Mesothelial cell of epicardium (in vitro differentiated cells): ENCODE measurements around the gene MEIS2. TPM values are rescaled to one million over a fixed set of nuclear protein-coding genes. Genes with fewer than 3 reads are reported as not detected.

ENCODE experiments used
- DNase-seq, 2 experiments: peaks; one replicate each; pipeline ENCODE4 v3.0.0; 2021; ENCODE audit warnings: low spot score in 2 of 2; ENCODE audit not compliant: unreplicated experiment in 2 of 2
- H3K27ac Mint-ChIP-seq: 2 replicates; pipeline ENCODE4 v1.8.0; 2021; ENCODE audit warnings: mixed read lengths
- H3K27me3 Mint-ChIP-seq: 2 replicates; pipeline ENCODE4 v1.8.0; 2021; ENCODE audit warnings: low read depth, mixed read lengths
- H3K36me3 Mint-ChIP-seq: 2 replicates; pipeline ENCODE4 v1.8.0; 2021; ENCODE audit warnings: mixed read lengths
- H3K4me1 Mint-ChIP-seq: 2 replicates; pipeline ENCODE4 v1.8.0; 2021; ENCODE audit warnings: mixed read lengths
- H3K4me3 Mint-ChIP-seq: 2 replicates; pipeline ENCODE4 v1.8.0; 2021; ENCODE audit warnings: mild to moderate bottlenecking, moderate library complexity, mixed read lengths
- H3K9me3 Mint-ChIP-seq: 2 replicates; pipeline ENCODE4 v1.8.0; 2021; ENCODE audit warnings: mixed read lengths
- total RNA-seq: library from RNA; stranded (reverse); gene quantifications from 3 replicates; pipeline ENCODE4 v1.2.1, GENCODE V29; 2021
- TF ChIP-seq, protein P1 (sequence below): fragments of 200-600 bp; sonication (generic); IDR thresholded peaks from one replicate; pipeline ENCODE4 v1.5.0; 2021; ENCODE audit warnings: antibody characterized with exemption; ENCODE audit not compliant: unreplicated experiment

MEIS2 gene
- total RNA-seq, 1 donor from 2014 or later, result 397 TPM

DNA sequence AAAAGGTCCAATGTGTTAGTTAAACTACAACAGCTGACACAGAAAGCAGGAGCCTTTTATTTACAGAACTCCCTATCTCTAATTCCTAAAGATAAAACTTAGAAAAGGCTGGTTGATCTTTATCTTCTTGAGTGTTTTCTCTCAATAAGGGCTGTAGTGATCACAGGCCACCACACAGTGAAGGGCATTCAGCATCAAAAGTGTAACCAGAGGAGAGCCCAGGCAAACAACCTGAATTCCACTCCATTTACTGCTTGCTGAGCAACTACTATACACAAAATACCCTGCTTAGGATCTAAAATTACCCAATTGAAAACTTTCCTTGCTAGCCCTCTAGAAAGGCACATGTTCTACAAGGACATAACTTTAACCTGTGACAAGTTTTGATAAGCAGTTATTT lies 122.7 kb downstream of the MEIS2 start:
- Mint-ChIP-seq H3K9me3 (peaks cover 21% of the 10 kb centered on the region), H3K4me1 (peaks cover 21% of the 10 kb centered on the region), H3K4me3 (no peak overlapping the region), H3K27ac (peak overlapping the region; percentile 59), H3K27me3 (no peaks in the 10 kb centered on the region), H3K36me3 (peaks cover 45% of the 10 kb centered on the region)
- no peak for DNase-seq
- TF ChIP-seq, protein P1, sequence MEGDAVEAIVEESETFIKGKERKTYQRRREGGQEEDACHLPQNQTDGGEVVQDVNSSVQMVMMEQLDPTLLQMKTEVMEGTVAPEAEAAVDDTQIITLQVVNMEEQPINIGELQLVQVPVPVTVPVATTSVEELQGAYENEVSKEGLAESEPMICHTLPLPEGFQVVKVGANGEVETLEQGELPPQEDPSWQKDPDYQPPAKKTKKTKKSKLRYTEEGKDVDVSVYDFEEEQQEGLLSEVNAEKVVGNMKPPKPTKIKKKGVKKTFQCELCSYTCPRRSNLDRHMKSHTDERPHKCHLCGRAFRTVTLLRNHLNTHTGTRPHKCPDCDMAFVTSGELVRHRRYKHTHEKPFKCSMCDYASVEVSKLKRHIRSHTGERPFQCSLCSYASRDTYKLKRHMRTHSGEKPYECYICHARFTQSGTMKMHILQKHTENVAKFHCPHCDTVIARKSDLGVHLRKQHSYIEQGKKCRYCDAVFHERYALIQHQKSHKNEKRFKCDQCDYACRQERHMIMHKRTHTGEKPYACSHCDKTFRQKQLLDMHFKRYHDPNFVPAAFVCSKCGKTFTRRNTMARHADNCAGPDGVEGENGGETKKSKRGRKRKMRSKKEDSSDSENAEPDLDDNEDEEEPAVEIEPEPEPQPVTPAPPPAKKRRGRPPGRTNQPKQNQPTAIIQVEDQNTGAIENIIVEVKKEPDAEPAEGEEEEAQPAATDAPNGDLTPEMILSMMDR, result no peak

DNA sequence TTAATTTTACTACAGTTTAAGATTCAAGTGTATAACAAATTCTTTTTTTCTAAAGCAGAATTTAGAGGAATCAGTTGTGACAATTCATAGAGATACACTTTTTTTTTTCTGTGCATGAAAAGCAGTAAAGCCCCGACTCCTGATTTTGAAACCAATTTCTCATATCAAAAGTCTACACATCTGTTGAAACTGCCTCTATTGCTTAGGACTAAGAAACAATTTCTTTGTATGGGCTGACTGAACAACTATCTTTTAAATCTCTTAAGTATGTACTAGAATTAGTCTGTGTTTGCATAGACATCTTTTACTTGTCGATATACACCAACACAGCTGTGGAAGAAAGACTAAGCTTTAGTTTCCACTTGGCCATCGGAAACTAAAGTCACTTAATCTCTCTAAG lies 127.6 kb downstream of the MEIS2 start:
- Mint-ChIP-seq H3K27ac (peak overlapping the region; percentile 60), H3K4me1 (peaks cover 32% of the 10 kb centered on the region), H3K4me3 (no peak overlapping the region), H3K9me3 (no peaks in the 10 kb centered on the region), H3K36me3 (peaks cover 32% of the 10 kb centered on the region), H3K27me3 (no peaks in the 10 kb centered on the region)
- TF ChIP-seq, protein P1, result no peak
- no peak for DNase-seq

DNA sequence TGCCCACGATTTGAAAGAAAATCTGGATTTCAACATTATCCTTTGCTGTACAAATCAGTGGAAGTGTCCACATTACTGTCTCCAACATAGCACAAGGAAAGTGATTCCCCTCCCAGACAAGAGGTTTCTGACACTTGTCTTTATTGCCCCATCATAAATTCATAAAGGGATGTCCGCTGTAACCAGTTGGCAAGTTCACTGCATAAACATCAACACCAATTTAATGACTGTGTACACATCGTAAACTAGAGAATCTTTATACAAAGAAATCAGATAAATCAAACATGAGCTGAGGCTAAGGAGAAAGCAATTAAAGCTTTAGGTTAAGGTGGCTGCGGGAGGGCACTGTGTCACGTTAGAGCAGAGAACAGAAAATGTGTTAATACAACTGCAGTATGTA lies 129.8 kb downstream of the MEIS2 start:
- Mint-ChIP-seq H3K4me1 (peaks cover 30% of the 10 kb centered on the region), H3K36me3 (peaks cover 30% of the 10 kb centered on the region), H3K4me3 (no peak overlapping the region), H3K9me3 (no peaks in the 10 kb centered on the region), H3K27ac (peak overlapping the region; percentile 43), H3K27me3 (no peaks in the 10 kb centered on the region)
- DNase-seq, result no peak
- TF ChIP-seq, protein P1, result no peak

DNA sequence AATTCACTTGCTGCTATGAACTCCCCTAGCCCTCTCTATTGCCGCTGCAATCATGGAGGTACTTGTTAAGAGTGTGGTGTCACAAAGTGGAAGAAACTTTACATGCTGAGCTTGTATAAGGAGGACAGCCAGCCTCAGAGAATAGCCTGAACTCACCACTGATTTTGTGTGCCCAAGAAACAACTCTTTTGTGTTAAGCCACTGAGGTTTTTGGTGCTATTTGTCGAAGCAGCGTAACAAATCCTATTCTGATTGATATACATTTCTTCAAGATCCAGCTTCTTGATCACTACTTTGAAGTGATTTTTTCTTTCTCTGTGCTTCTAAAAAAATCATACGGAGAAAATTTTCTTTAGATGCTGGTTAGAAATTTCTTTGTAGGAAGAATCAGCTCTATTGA lies 132.4 kb downstream of the MEIS2 start:
- no peaks in the 10 kb centered on the region for H3K9me3 Mint-ChIP-seq
- peaks cover 20% of the 10 kb centered on the region for H3K36me3 Mint-ChIP-seq
- H3K4me1 Mint-ChIP-seq, result peaks cover 21% of the 10 kb centered on the region
- H3K4me3 Mint-ChIP-seq, result no peak overlapping the region
- DNase-seq, result no peak
- no peaks in the 10 kb centered on the region for H3K27me3 Mint-ChIP-seq
- TF ChIP-seq, protein P1, result no peak
- H3K27ac Mint-ChIP-seq, result peak overlapping the region; percentile 75

DNA sequence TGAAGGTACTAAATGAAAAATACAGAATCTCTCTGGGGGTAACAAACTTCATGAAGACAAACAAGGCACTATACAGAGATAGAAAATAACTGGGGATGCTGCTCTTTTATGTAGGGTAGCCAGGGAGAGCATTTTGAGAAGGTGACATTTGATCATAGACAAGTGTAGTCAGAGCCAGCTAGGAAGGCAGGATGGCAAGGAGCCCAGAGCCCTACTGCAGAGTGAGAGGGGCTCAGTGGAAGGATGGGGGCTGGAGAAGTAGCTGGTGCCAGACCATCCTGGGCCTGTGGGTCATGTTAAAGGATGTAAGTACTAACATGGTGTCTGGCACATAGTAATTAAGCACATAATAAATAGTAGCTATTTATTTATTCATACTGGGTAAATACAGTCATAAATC lies 133.6 kb downstream of the MEIS2 start:
- no peaks in the 10 kb centered on the region for H3K9me3 Mint-ChIP-seq
- no peak overlapping the region for H3K27ac Mint-ChIP-seq
- peaks cover 15% of the 10 kb centered on the region for H3K36me3 Mint-ChIP-seq
- no peaks in the 10 kb centered on the region for H3K27me3 Mint-ChIP-seq
- TF ChIP-seq, protein P1, result no peak
- H3K4me3 Mint-ChIP-seq, result no peak overlapping the region
- peaks cover 16% of the 10 kb centered on the region for H3K4me1 Mint-ChIP-seq
- DNase-seq, result no peak
